Measurements from ENCODE around the gene DUSP22. TPM values are rescaled to one million over a fixed set of nuclear protein-coding genes. Genes with fewer than 3 reads are reported as not detected.
"Not testable (repeated sequence)": the region's sequence is repeated elsewhere in the genome, so short reads cannot be mapped to it uniquely, and the experiment has no call there.

The DUSP22 gene, protein sequence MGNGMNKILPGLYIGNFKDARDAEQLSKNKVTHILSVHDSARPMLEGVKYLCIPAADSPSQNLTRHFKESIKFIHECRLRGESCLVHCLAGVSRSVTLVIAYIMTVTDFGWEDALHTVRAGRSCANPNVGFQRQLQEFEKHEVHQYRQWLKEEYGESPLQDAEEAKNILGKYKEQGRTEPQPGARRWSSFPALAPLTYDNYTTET
- polyA plus RNA-seq (2011; rRNA removed) (5.6 and 9.8 TPM in 2 replicates), polyA minus RNA-seq (2011; rRNA and poly(A)+ RNA removed) (5.0 and 5.1 TPM in 2 replicates)

DNA sequence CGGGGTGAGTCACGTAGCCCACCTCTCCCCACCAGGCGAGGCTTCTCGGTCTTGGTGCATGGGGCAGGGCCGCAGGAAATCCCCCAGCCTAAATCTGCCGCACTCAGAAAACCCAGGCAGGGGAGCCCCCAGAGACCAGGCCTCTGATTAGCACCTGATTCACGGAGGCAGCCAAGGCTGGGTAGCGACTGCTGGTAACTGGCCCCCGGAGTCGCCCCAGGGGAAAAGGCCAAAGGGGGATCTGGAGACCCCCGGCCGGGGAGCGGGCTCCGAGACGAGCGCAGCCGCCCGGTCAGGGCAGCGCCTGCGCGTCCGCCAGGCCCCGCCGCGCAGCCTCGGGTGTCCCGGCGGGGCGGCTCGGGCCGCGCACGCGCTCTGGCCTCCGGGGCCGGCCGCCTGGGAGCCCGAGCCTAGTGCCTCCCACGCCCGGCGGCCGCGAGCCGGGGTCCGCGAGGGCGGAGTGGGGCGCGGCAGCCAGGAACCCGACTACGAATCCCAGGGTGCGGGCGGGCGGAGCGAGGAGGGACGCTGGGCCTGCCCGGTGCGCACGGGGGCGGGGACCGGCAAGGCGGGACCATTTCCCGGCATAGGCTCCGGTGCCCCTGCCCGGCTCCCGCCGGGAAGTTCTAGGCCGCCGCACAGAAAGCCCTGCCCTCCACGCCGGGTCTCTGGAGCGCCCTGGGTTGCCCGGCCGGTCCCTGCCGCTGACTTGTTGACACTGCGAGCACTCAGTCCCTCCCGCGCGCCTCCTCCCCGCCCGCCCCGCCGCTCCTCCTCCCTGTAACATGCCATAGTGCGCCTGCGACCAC is at the start of gene DUSP22:
Gene DUSP22, plus strand, starts transcription at position 791 of the 809 bp plus-strand sequence. CDS start 53 bp downstream, outside the sequence.
- H3K27me3 ChIP-seq (ENCODE audit: control insufficient read depth, insufficient read depth, low read length), result no peaks in the 10 kb centered on the region
- POLR2A ChIA-PET, result no interaction called here
- H3K36me3 ChIP-seq (ENCODE audit: control insufficient read depth, insufficient read depth, low read length), result no peaks in the 10 kb centered on the region
- CTCF ChIA-PET, result interaction anchor here (0.9 kb wide), 1 partner anchor 15 kb away, joined by 3 read pairs; no protein-coding TSS in a partner anchor
- peak within 1 kb of the TSS; percentile 69 for H3K4me3 ChIP-seq (ENCODE audit: low read depth, low read length)
- DNase-seq (ENCODE audit: low read depth), result peak; percentile 46
- TF ChIP-seq, protein P1, sequence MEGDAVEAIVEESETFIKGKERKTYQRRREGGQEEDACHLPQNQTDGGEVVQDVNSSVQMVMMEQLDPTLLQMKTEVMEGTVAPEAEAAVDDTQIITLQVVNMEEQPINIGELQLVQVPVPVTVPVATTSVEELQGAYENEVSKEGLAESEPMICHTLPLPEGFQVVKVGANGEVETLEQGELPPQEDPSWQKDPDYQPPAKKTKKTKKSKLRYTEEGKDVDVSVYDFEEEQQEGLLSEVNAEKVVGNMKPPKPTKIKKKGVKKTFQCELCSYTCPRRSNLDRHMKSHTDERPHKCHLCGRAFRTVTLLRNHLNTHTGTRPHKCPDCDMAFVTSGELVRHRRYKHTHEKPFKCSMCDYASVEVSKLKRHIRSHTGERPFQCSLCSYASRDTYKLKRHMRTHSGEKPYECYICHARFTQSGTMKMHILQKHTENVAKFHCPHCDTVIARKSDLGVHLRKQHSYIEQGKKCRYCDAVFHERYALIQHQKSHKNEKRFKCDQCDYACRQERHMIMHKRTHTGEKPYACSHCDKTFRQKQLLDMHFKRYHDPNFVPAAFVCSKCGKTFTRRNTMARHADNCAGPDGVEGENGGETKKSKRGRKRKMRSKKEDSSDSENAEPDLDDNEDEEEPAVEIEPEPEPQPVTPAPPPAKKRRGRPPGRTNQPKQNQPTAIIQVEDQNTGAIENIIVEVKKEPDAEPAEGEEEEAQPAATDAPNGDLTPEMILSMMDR (IDR thresholded peaks at IDR 0.05; ENCODE audit: insufficient read depth, low read depth, low read length), result no peak

DNA sequence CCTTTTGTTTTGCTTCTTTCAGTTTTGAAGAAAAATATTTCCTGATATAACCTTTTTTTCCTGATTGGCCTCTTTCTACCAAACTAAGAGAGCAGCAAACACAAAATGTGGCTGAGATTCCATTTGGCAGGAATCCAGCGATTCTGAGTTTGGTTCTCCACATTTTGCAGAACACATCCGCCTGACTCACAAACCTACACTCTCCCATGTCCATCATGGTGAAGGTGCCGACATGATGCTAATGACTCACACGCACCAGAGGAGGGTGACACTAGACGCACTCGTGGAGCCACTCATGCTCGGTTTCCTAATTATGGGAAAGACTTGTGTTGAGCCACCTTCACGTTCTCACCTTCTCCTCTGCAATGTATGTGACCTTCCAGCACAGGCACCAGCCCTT is 45.9 kb upstream of the DUSP22 start:
- TF ChIP-seq, protein P1 (IDR thresholded peaks at IDR 0.05; ENCODE audit: insufficient read depth, low read depth, low read length), result no peak
- CTCF ChIA-PET, result no interaction called here
- no peak for DNase-seq (ENCODE audit: low read depth)
- Histone ChIP-seq H3K36me3 (ENCODE audit: control insufficient read depth, insufficient read depth, low read length) (no peaks in the 10 kb centered on the region), H3K4me3 (ENCODE audit: low read depth, low read length) (no peak overlapping the region), H3K27me3 (ENCODE audit: control insufficient read depth, insufficient read depth, low read length) (no peaks in the 10 kb centered on the region)
- POLR2A ChIA-PET, result no interaction called here

DNA sequence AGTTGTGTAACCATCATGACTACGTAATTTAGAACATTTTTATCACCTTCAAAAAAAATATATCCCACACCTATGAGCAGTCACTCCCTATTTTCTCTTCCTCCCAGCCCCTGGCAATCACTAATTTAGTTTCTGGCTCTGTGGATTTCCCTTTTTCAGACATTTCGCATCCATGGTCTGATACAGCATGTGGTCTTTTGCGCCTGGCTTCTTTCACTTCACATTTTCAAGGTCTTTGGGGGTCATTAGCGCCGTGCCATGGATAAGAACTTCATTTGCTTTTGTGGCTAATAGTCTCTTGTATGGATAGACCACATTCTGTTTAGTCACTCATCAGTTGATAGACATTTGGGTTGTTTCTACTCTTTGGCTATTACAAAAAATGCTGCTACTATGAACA is 44.9 kb upstream of the DUSP22 start:
- ChIA-PET CTCF (no interaction called here), POLR2A (no interaction called here)
- no peak overlapping the region for H3K4me3 ChIP-seq (ENCODE audit: low read depth, low read length)
- TF ChIP-seq, protein P1 (IDR thresholded peaks at IDR 0.05; ENCODE audit: insufficient read depth, low read depth, low read length), result no peak
- DNase-seq (ENCODE audit: low read depth), result no peak
- H3K27me3 ChIP-seq (ENCODE audit: control insufficient read depth, insufficient read depth, low read length), result no peaks in the 10 kb centered on the region
- H3K36me3 ChIP-seq (ENCODE audit: control insufficient read depth, insufficient read depth, low read length), result no peaks in the 10 kb centered on the region

DNA sequence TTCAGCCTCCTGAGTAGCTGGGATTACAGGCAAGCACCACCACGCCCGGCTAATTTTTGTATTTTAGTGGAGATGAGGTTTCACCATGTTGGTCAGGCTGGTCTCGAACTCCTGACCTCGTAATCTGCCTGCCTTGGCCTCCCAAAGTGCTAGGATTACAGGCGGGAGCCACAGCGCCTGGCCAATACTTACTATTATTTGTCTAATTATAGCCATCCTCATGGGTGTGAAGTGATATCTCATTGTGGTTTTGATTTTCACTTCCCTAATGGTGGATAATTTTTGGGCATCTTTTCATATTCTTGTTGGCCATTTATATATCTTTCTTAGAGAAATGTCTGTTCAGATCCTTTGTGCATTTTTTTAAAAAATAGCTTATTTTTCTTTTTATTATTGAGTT is 44.2 kb upstream of the DUSP22 start:
- CTCF ChIA-PET; POLR2A ChIA-PET; H3K36me3 ChIP-seq (ENCODE audit: control insufficient read depth, insufficient read depth, low read length); DNase-seq (ENCODE audit: low read depth); H3K4me3 ChIP-seq (ENCODE audit: low read depth, low read length); H3K27me3 ChIP-seq (ENCODE audit: control insufficient read depth, insufficient read depth, low read length): not testable (repeated sequence)

DNA sequence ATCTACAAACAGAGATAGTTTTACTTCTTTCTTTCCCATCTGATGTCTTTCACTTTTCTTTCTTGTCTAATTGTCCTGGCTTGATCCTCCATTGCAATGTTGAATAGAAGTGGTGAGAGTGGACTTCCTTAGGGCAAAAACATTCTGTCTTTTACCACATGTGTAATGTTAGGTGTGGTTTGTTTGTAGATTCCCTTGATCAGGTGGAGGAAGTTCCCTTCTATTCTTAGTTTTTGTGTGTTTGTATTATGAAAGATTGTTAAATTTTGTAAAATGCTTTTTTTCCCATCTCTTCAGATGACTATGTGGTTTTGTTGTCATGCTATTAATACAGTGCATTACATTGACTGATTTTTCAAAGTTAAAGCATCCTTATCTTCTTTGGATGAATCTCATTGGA is 41.6 kb upstream of the DUSP22 start:
- TF ChIP-seq, protein P1 (IDR thresholded peaks at IDR 0.05; ENCODE audit: insufficient read depth, low read depth, low read length), result no peak
- no peak overlapping the region for H3K4me3 ChIP-seq (ENCODE audit: low read depth, low read length)
- POLR2A ChIA-PET, result no interaction called here
- no peak for DNase-seq (ENCODE audit: low read depth)
- CTCF ChIA-PET, result no interaction called here
- H3K27me3 ChIP-seq (ENCODE audit: control insufficient read depth, insufficient read depth, low read length), result no peaks in the 10 kb centered on the region
- no peaks in the 10 kb centered on the region for H3K36me3 ChIP-seq (ENCODE audit: control insufficient read depth, insufficient read depth, low read length)

All from BJ (cell line).